Retinal pigment epithelial cell (primary cell): ENCODE measurements around the gene SLC47A1.

Source experiments
- DNase-seq: peaks from one replicate; pipeline ENCODE4 v3.0.0-alpha.2; 2010; ENCODE audit warnings: low read depth
- H3K4me3 ChIP-seq: 2 replicates; pipeline ENCODE4 v1.5.1; 2011; ENCODE audit warnings: mild to moderate bottlenecking, low read length, control low read depth, moderate library complexity
- TF ChIP-seq, protein P1 (sequence below): conservative IDR thresholded peaks from 2 replicates; pipeline ENCODE4 v1.5.1; 2011; ENCODE audit warnings: low read depth, low read length, control low read depth, inconsistent platforms

The SLC47A1 gene, protein sequence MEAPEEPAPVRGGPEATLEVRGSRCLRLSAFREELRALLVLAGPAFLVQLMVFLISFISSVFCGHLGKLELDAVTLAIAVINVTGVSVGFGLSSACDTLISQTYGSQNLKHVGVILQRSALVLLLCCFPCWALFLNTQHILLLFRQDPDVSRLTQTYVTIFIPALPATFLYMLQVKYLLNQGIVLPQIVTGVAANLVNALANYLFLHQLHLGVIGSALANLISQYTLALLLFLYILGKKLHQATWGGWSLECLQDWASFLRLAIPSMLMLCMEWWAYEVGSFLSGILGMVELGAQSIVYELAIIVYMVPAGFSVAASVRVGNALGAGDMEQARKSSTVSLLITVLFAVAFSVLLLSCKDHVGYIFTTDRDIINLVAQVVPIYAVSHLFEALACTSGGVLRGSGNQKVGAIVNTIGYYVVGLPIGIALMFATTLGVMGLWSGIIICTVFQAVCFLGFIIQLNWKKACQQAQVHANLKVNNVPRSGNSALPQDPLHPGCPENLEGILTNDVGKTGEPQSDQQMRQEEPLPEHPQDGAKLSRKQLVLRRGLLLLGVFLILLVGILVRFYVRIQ

DNA sequence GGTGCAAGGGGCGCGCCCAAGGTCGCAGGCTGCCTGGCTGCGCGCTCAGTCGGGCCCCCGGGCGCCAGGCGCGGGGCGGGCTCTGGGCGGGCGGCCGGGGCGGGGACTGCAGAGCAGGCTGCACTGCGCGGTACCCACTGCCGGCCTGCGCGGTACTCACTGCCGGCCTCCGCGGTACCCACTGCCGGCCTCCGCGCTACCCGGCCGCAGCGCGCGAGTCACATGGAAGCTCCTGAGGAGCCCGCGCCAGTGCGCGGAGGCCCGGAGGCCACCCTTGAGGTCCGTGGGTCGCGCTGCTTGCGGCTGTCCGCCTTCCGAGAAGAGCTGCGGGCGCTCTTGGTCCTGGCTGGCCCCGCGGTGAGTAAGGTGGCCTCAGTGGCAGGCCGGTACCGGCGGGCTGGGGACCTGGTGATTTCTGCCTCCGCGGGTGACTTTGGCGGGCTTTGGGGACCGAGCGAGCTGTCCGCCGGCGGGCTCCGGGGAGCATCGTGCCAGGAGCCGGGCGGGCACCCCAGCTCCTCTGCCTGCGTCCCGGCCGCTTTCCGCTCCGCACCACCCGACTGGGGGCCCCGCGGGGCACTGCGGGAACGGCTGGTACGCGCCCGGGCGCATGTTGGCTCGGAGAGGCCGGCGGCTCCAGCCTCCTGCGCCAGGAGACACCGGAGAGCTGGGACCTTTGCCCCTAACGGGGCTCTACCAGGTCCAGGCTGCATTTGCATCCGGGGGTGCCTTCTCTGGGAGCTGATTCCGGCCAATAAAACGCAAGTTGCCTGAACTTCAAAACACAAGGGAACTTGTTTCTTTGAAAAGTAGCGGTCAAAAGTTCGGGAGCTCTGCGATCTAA, at the start of gene SLC47A1:
Gene SLC47A1 (plus strand): TSS at position 137 of the 844 bp plus-strand sequence. CDS start 86 bp downstream, at position 223.
- H3K4me3 ChIP-seq, result peak within 1 kb of the TSS; percentile 66
- TF ChIP-seq, protein P1, sequence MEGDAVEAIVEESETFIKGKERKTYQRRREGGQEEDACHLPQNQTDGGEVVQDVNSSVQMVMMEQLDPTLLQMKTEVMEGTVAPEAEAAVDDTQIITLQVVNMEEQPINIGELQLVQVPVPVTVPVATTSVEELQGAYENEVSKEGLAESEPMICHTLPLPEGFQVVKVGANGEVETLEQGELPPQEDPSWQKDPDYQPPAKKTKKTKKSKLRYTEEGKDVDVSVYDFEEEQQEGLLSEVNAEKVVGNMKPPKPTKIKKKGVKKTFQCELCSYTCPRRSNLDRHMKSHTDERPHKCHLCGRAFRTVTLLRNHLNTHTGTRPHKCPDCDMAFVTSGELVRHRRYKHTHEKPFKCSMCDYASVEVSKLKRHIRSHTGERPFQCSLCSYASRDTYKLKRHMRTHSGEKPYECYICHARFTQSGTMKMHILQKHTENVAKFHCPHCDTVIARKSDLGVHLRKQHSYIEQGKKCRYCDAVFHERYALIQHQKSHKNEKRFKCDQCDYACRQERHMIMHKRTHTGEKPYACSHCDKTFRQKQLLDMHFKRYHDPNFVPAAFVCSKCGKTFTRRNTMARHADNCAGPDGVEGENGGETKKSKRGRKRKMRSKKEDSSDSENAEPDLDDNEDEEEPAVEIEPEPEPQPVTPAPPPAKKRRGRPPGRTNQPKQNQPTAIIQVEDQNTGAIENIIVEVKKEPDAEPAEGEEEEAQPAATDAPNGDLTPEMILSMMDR, result no peak
- DNase-seq, result no peak

DNA sequence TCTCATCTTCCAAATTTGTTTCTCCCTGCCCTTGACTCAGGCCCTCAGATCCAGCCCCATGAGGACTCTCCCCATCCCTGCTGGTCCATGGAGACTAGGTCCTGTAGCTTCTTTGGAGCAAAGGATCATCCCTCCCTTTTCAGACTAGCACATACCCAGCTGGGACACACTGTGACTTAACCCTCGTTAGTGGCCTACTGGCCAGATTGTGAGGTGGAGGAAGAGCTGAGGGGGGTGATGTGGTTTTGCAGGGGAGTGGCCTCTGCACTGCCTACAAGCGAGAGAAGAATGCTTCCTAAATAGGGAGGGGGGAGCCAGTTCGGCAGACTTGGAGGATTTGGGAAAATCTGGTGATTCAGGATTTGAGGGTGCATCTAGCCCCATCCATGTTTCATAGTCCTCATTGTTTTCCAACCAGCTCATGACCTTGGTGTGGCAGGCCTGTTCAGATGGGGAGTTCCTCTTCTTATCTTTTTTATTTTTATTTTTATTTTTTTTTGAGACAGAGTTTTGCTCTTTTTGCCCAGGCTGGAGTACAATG, 47.8 kb upstream of the SLC47A1 start:
- no peak for DNase-seq
- TF ChIP-seq, protein P1, result no peak
- no peak overlapping the region for H3K4me3 ChIP-seq

DNA sequence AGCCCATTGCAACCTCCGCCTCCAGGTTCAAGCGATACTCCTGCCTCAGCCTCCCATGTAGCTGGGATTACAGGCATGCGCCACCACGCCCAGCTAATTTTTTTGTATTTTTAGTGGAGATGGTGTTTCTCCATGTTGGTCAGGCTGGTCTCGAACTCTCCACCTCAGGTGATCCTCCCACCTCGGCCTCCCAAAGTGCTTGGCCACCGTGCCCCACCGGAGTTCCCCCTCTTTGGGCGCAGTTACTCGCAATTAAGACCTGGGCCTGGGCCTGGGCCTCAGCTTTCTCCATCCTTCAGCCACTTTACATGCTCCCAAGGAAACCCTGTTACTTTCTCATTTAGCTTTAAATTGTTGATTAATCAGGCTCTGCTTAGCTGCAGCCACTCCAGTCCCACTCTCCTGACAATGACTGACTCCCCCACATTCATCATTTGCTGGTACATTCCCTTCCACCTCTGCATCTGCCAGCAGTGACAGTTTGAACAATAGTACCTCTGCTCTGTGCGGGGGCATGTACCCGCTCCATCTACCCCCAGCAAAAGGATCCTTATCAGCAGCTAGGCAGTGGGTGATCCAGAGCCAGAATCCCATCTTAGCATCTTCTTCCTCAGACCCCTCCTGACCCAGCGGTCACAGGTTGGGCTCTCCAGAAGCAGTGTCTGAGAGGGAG, 47.2 kb upstream of the SLC47A1 start:
- TF ChIP-seq, protein P1, result no peak
- DNase-seq, result no peak
- H3K4me3 ChIP-seq, result no peak overlapping the region

DNA sequence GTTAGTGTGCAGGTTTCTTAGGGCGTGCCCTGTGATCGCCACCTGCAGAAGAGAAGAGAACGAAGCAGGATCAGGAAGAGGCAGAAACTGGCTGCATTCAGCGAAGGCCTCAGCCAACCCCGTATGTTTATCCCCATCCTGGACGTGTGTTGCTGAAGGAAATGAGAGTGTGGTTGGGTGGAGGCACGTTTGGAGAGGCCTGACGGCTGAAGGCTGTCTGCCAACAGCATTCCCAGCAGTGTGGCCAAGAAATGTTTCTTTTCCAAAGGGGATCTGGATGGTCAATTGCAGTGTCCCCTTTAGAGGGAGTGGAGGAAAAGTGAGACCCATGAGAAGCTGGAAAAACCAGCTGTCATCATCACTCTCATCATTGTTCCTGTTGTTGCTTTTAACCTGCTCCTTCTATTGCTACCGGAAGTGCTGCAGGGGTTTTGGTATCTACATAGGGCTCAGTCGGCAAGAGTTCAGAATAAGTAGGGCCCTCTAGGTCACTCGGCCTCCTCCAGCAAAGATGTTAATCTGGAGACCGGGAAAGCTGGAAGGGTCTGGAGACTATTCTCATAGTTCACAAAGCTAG, 46.5 kb upstream of the SLC47A1 start:
- no peak for DNase-seq
- TF ChIP-seq, protein P1, result no peak
- no peak overlapping the region for H3K4me3 ChIP-seq

DNA sequence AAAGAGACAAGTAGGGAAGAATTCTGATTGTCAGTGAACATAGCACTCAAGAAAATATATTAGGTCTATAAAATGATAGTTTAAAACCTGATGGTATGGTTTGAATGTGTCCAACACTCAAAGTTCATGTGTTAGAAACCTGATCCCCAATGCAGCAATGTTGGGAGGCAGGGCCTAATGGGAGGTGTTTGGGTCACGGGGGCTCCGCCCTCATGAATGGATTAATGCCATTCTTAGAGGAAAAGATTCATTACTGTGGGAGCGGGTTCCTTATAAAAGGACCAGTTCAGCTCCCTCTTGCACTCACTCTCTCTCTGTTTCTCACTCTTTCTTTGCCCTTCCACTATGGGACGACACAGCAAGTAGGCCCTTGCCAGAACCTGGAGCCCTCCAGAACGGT, 41.5 kb upstream of the SLC47A1 start:
- no peak overlapping the region for H3K4me3 ChIP-seq
- no peak for DNase-seq
- TF ChIP-seq, protein P1, result no peak
